H1 (cell line): ENCODE measurements around the gene FAT2. TPM values are rescaled to one million over a fixed set of nuclear protein-coding genes. Genes with fewer than 3 reads are reported as not detected.
"Not testable (repeated sequence)": the region's sequence is repeated elsewhere in the genome, so short reads cannot be mapped to it uniquely, and the experiment has no call there.

Experiments used
- CTCF ChIA-PET: fragments of 300-600 bp; sonication (Branson Sonifier 250); formaldehyde crosslinking; loops from one replicate; lab custom pipeline; 2021; ENCODE audit not compliant: partially characterized antibody; lab: Charles Lee
- POLR2A ChIA-PET: fragments of 300-600 bp; sonication (Branson Sonifier 250); formaldehyde crosslinking; loops from one replicate; lab custom pipeline; 2021; ENCODE audit warnings: inconsistent platforms; ENCODE audit not compliant: partially characterized antibody; lab: Charles Lee
- DNase-seq, 2 experiments: peaks; one replicate each; pipeline versions ENCODE4 v3.0.0 to v3.0.0-alpha.2; 2010 to 2022; ENCODE audit warnings: low spot score in 2 of 2, low read depth in 1 of 2, mixed read lengths in 1 of 2
- FAIRE-seq: peaks from 2 replicates; lab custom pipeline; 2011; peaks lifted over from hg19 to GRCh38; lab: Jason Lieb, UNC
- H2AFZ ChIP-seq: 2 replicates; pipeline ENCODE4 v1.8.1; 2012; ENCODE audit warnings: low read length, inconsistent platforms
- H2AK5ac ChIP-seq: 2 replicates; pipeline ENCODE4 v1.6.1; 2013; ENCODE audit warnings: low read depth, low read length
- H2BK120ac ChIP-seq: replicated peaks from 2 replicates; pipeline ENCODE3; 2013; ENCODE audit warnings: low read depth, low read length, inconsistent platforms
- H2BK12ac ChIP-seq: 2 replicates; pipeline ENCODE4 v1.6.1; 2013; ENCODE audit warnings: low read depth, low read length
- H2BK15ac ChIP-seq: 2 replicates; pipeline ENCODE4 v1.6.1; 2013; ENCODE audit warnings: low read length
- H2BK20ac ChIP-seq: 2 replicates; pipeline ENCODE4 v1.6.1; 2013; ENCODE audit warnings: low read length
- H2BK5ac ChIP-seq: 2 replicates; pipeline ENCODE4 v1.6.1; 2013; ENCODE audit warnings: low read depth, low read length
- H3K14ac ChIP-seq: 2 replicates; pipeline ENCODE4 v1.6.1; 2013; ENCODE audit warnings: inconsistent platforms; ENCODE audit not compliant: insufficient read length
- H3K18ac ChIP-seq: 2 replicates; pipeline ENCODE4 v1.6.1; 2013; ENCODE audit warnings: low read length; ENCODE audit errors: extremely low read depth
- H3K23ac ChIP-seq: 2 replicates; pipeline ENCODE4 v1.6.1; 2013; ENCODE audit warnings: inconsistent platforms; ENCODE audit not compliant: insufficient read length
- H3K23me2 ChIP-seq: 2 replicates; pipeline ENCODE4 v1.6.1; 2013; ENCODE audit warnings: low read depth, low read length
- H3K27ac ChIP-seq: 2 replicates; pipeline ENCODE4 v1.6.1; 2011; ENCODE audit warnings: low read depth, low read length, inconsistent platforms
- H3K27me3 ChIP-seq, 4 experiments: replicated peaks in 1 of 4; 1 replicate in 1 of 4; 2 replicates in 3 of 4; pipeline versions ENCODE4 v1.6.1 to v1.8.1; 2011 to 2013; ENCODE audit warnings: low read length in 3 of 4, mild to moderate bottlenecking in 3 of 4, inconsistent platforms in 2 of 4, mixed read lengths in 2 of 4, moderate library complexity in 1 of 4; ENCODE audit not compliant: control insufficient read depth in 3 of 4, insufficient read depth in 3 of 4; ENCODE audit errors: extremely low read depth in 1 of 4
- H3K36me3 ChIP-seq, 4 experiments: 2 replicates each; pipeline versions ENCODE4 v1.6.1 to v1.8.1; 2011 to 2013; ENCODE audit warnings: mild to moderate bottlenecking in 4 of 4, low read length in 3 of 4, moderate library complexity in 2 of 4, control low read depth in 1 of 4, inconsistent platforms in 1 of 4; ENCODE audit not compliant: insufficient read depth in 4 of 4, control insufficient read depth in 2 of 4
- H3K4ac ChIP-seq: replicated peaks from 2 replicates; pipeline ENCODE3; 2013; ENCODE audit warnings: low read length, low read depth, mixed read lengths, inconsistent platforms; ENCODE audit not compliant: insufficient read length
- H3K4me1 ChIP-seq, 4 experiments: replicated peaks in 1 of 4; 1 replicate in 1 of 4; 2 replicates in 3 of 4; pipeline versions ENCODE4 v1.6.1 to v1.8.1; 2011 to 2013; ENCODE audit warnings: low read length in 3 of 4, inconsistent platforms in 2 of 4, mixed read lengths in 1 of 4; ENCODE audit not compliant: insufficient read depth in 4 of 4, control insufficient read depth in 3 of 4
- H3K4me2 ChIP-seq, 2 experiments: 2 replicates each; pipeline versions ENCODE4 v1.6.1 to v1.8.1; 2011 to 2013; ENCODE audit warnings: low read depth in 2 of 2, low read length in 2 of 2, control low read depth in 1 of 2, inconsistent platforms in 1 of 2, mild to moderate bottlenecking in 1 of 2; ENCODE audit not compliant: insufficient read depth in 1 of 2
- H3K4me3 ChIP-seq, 4 experiments: fragments of 200-600, 300-600 bp in 1 of 4; sonication (generic), shearing (Covaris generic), sonication (Bioruptor Twin) in 1 of 4; 2 replicates each; pipeline versions ENCODE4 v1.5.1 to v1.8.1; 2011 to 2016; ENCODE audit warnings: low read length in 4 of 4, low read depth in 3 of 4, control low read depth in 2 of 4, inconsistent platforms in 2 of 4, mild to moderate bottlenecking in 2 of 4, mixed read lengths in 1 of 4, moderate library complexity in 1 of 4; ENCODE audit not compliant: insufficient read depth in 2 of 4; ENCODE audit errors: extremely low read depth in 1 of 4
- H3K56ac ChIP-seq: replicated peaks from 2 replicates; pipeline ENCODE3; 2013; ENCODE audit warnings: low read depth, mild to moderate bottlenecking, mixed read lengths, low read length, inconsistent platforms; ENCODE audit not compliant: insufficient read length
- H3K79me1 ChIP-seq: 2 replicates; pipeline ENCODE4 v1.6.1; 2013; ENCODE audit warnings: low read depth, low read length, control low read depth
- H3K79me2 ChIP-seq, 2 experiments: 2 replicates each; pipeline versions ENCODE4 v1.6.1 to v1.8.1; 2012 to 2013; ENCODE audit warnings: low read length in 2 of 2, mild to moderate bottlenecking in 2 of 2, inconsistent platforms in 1 of 2; ENCODE audit not compliant: insufficient read depth in 2 of 2, control insufficient read depth in 1 of 2
- H3K9ac ChIP-seq, 4 experiments: replicated peaks in 1 of 4; 1 replicate in 1 of 4; 2 replicates in 3 of 4; pipeline versions ENCODE4 v1.6.1 to v1.8.1; 2011 to 2013; ENCODE audit warnings: low read depth in 3 of 4, low read length in 3 of 4, control low read depth in 2 of 4, mild to moderate bottlenecking in 2 of 4, moderate library complexity in 2 of 4, inconsistent platforms in 1 of 4; ENCODE audit errors: extremely low read depth in 1 of 4
- H3K9me3 ChIP-seq, 2 experiments: 2 replicates each; pipeline versions ENCODE4 v1.6.1 to v1.8.1; 2012 to 2013; ENCODE audit warnings: mild to moderate bottlenecking in 2 of 2, moderate library complexity in 2 of 2, control low read depth in 1 of 2, inconsistent platforms in 1 of 2, low read depth in 1 of 2, low read length in 1 of 2, mixed read lengths in 1 of 2; ENCODE audit not compliant: insufficient read depth in 2 of 2
- H4K20me1 ChIP-seq, 2 experiments: replicated peaks in 1 of 2; 2 replicates each; pipeline versions ENCODE3 to v1.8.1; 2011 to 2013; ENCODE audit warnings: inconsistent platforms in 2 of 2, low read length in 2 of 2, mild to moderate bottlenecking in 1 of 2; ENCODE audit not compliant: insufficient read depth in 2 of 2, control insufficient read depth in 1 of 2
- H4K5ac ChIP-seq: 2 replicates; pipeline ENCODE4 v1.6.1; 2013; ENCODE audit warnings: low read length, low read depth, mixed read lengths, inconsistent platforms; ENCODE audit not compliant: insufficient read length
- H4K8ac ChIP-seq: 2 replicates; pipeline ENCODE4 v1.8.0; 2013; ENCODE audit warnings: mild to moderate bottlenecking, moderate library complexity, low read length, inconsistent platforms; ENCODE audit not compliant: insufficient read depth; ENCODE audit errors: extremely low read depth
- H4K91ac ChIP-seq: replicated peaks from 2 replicates; pipeline ENCODE3; 2013; ENCODE audit warnings: low read length, mixed read lengths, inconsistent platforms; ENCODE audit not compliant: insufficient read length
- WGBS, 2 experiments: shearing (Covaris generic) in 1 of 2; methylation state at CpG; one replicate each; pipeline versions ENCODE4 v1.1.6 to v1.1.7; 2013 to 2015; ENCODE audit warnings: low lambda C conversion rate in 2 of 2, mixed read lengths in 2 of 2, inconsistent platforms in 1 of 2, low coverage in 1 of 2, missing lambda C conversion rate in 1 of 2; ENCODE audit not compliant: insufficient replicate concordance in 2 of 2, insufficient coverage in 1 of 2, insufficient read length in 1 of 2; ENCODE audit errors: extremely low coverage in 1 of 2, missing lambda C conversion rate in 1 of 2; 5-methylcytosine and 5-hydroxymethylcytosine counted together
- polyA plus RNA-seq, 7 experiments: library from polyadenylated mRNA; depleted of rRNA in 3 of 7; stranded (reverse) in 5 of 7; unstranded in 2 of 7; fragments of >200 nt in 5 of 7; fragments of 200-250 nt in 2 of 7; gene quantifications; 1 replicate in 5 of 7; 2 replicates in 1 of 7; 4 replicates in 1 of 7; pipeline versions ENCODE4 v1.2.1 to v1.2.3, GENCODE V29; 2011 to 2013; ENCODE audit warnings: missing spikeins in 2 of 7, mixed read lengths in 2 of 7
- total RNA-seq: library from RNA; stranded (reverse); fragmentation: NEBNext Ultra II Directional; extraction: Animal tissue kit (Norgen Biotek cat#: 25700); gene quantifications from 2 replicates; pipeline ENCODE4 v1.2.1, GENCODE V29; 2021

The FAT2 gene
- total and polyA plus RNA-seq, 2 of the 8 experiments (the other 6 are each of a cell fraction or from before 2014, with no cell fraction given), result 0.12 to 0.30 TPM

DNA sequence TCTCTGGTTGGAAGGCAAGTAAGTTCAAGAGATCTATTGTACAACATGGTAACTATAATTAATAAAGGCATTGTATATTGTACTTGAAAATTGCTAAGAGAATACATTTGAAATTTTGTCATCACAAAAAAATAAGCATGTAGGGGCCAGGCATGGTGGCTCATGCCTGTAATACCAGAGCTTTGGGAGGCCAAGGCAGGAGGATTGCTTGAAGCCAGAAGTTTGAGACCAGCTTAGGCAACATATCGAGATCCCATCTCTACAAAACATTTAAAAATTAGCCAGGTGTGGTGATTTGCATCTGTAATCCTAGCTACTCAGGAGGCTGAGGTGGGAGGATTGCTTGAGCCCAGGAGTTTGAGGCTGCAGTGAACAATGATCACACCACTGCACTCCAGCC lies 12.0 kb downstream of the FAT2 start:
- H3K23ac ChIP-seq, FAIRE-seq, DNase-seq, H3K9me3 ChIP-seq, H3K27ac ChIP-seq, H3K79me1 ChIP-seq, H3K23me2 ChIP-seq, H2BK12ac ChIP-seq, H2BK5ac ChIP-seq, POLR2A ChIA-PET, H3K4ac ChIP-seq, H4K8ac ChIP-seq, H3K4me1 ChIP-seq, H3K56ac ChIP-seq, H2AFZ ChIP-seq, H3K18ac ChIP-seq, H3K4me3 ChIP-seq, H3K9ac ChIP-seq, H2BK15ac ChIP-seq, H2BK120ac ChIP-seq, H3K27me3 ChIP-seq, H2BK20ac ChIP-seq, H3K79me2 ChIP-seq, H4K20me1 ChIP-seq, H2AK5ac ChIP-seq, H3K14ac ChIP-seq, H3K36me3 ChIP-seq, H4K5ac ChIP-seq, H3K4me2 ChIP-seq, H4K91ac ChIP-seq: not testable (repeated sequence)
- 92% methylated on average over 1 of the region's 1 CpG; no CpG with 5 or more reads in 1 of the 2 experiments for WGBS, 2 experiments
- CTCF ChIA-PET, result interaction anchor here (0.7 to 2.2 kb wide), 3 partner anchors 10 to 340 kb away, joined by 3 to 9 read pairs (median 6); no protein-coding TSS in a partner anchor
